ENCODE measurements around the gene PLEKHH2. TPM values are rescaled to one million over a fixed set of nuclear protein-coding genes. Genes with fewer than 3 reads are reported as not detected.

The PLEKHH2 gene
- total and polyA plus RNA-seq, 2 of the 13 experiments (the other 11 are each of a cell fraction or from before 2014, with no cell fraction given): 1.1 to 3.0 TPM

- no peak for TF ChIP-seq DMTF1 (CRISPR knock-in tag; IDR thresholded peaks at IDR 0.05)
- peak; percentile 46; the same call in 1 of the 2 replicates for TF ChIP-seq SMYD3 (CRISPR knock-in tag; IDR thresholded peaks at IDR 0.05)
- no peak for TF ChIP-seq ZNF639 (CRISPR knock-in tag; conservative IDR thresholded peaks at IDR 0.05)
- peak; percentile 78 for TF ChIP-seq RARA (CRISPR knock-in tag; IDR thresholded peaks at IDR 0.05)
- peak; percentile 66; the same call in 1 of the 2 replicates for TF ChIP-seq LCORL (IDR thresholded peaks at IDR 0.05)
- TF ChIP-seq LCORL (CRISPR knock-in tag; IDR thresholded peaks at IDR 0.05): no peak
- no peak for TF ChIP-seq ZMYM4 (CRISPR knock-in tag; IDR thresholded peaks at IDR 0.05)
- no peak for TF ChIP-seq REPIN1 (CRISPR knock-in tag; IDR thresholded peaks at IDR 0.05; ENCODE audit: borderline replicate concordance, low read depth)
- TF ChIP-seq ZBTB1 (CRISPR knock-in tag; IDR thresholded peaks at IDR 0.05; ENCODE audit: borderline replicate concordance): no peak
- no peak for TF ChIP-seq SMARCC2 (IDR thresholded peaks at IDR 0.05)
- no peak for TF ChIP-seq ZNF264 (CRISPR knock-in tag; IDR thresholded peaks at IDR 0.05)
- peak; percentile 97 for TF ChIP-seq SOX6 (IDR thresholded peaks at IDR 0.05)
- peak; percentile 94 for TF ChIP-seq SOX6 (CRISPR knock-in tag; IDR thresholded peaks at IDR 0.05)
- TF ChIP-seq BHLHE40 (IDR thresholded peaks at IDR 0.05; ENCODE audit: low read length): 0 out of 2 replicates have a peak, but pooled peaks have one; percentile 34
- TF ChIP-seq POLR2AphosphoS2 (IDR thresholded peaks at IDR 0.05; ENCODE audit: low read depth, low read length): no peak
- TF ChIP-seq SKI (IDR thresholded peaks at IDR 0.05; ENCODE audit: partially characterized antibody): peak; percentile 94
- no peak for TF ChIP-seq ZBTB33 (CRISPR knock-in tag; IDR thresholded peaks at IDR 0.05)
- peak; percentile 100 for TF ChIP-seq FOXP1 (IDR thresholded peaks at IDR 0.05)
- TF ChIP-seq FOXP1 (CRISPR knock-in tag; IDR thresholded peaks at IDR 0.05): peak; percentile 98
- 0 out of 2 replicates have a peak, but pooled peaks have one; percentile 13 for TF ChIP-seq THAP11 (CRISPR knock-in tag; IDR thresholded peaks at IDR 0.05)
- peak; percentile 94 for TF ChIP-seq TBX3 (IDR thresholded peaks at IDR 0.05; ENCODE audit: borderline replicate concordance)
- TF ChIP-seq RCOR2 (CRISPR knock-in tag; IDR thresholded peaks at IDR 0.05): no peak
- no peak for TF ChIP-seq MTF2 (CRISPR knock-in tag; IDR thresholded peaks at IDR 0.05; ENCODE audit: borderline replicate concordance)
- no peak for TF ChIP-seq MEF2D (CRISPR knock-in tag; IDR thresholded peaks at IDR 0.05)
- peak; percentile 65 for TF ChIP-seq ARID3A (IDR thresholded peaks at IDR 0.05; ENCODE audit: low read depth, low read length)
- TF ChIP-seq GABPA (IDR thresholded peaks at IDR 0.05; ENCODE audit: low read depth, low read length): no peak
- 0 out of 2 replicates have a peak, but pooled peaks have one; percentile 9 for TF ChIP-seq GABPA (CRISPR knock-in tag; IDR thresholded peaks at IDR 0.05; ENCODE audit: low read depth)
- TF ChIP-seq ZMYM3 (CRISPR knock-in tag; IDR thresholded peaks at IDR 0.05): no peak
- peak; percentile 93 for TF ChIP-seq ZNF24 (IDR thresholded peaks at IDR 0.05)
Observed at GRCh38 chr2:43759195-43759594, 122.1 kb downstream of the PLEKHH2 start (continued).
